SK-N-SH (cell line): ENCODE results near the gene FSIP1.

ENCODE experiments used
- CTCF ChIP-seq: fragments of 200-600 bp; sonication (generic); IDR thresholded peaks from 2 replicates; pipeline ENCODE4 v1.6.1; 2017; ENCODE audit warnings: antibody characterized with exemption, mild to moderate bottlenecking, moderate library complexity
- EZH2phosphoT487 ChIP-seq: fragments of 200-600 bp; sonication (generic); IDR thresholded peaks from 2 replicates; pipeline ENCODE4 v1.6.1; 2017; ENCODE audit warnings: low read depth, mixed run types, mild to moderate bottlenecking, antibody characterized with exemption, moderate library complexity, borderline replicate concordance
- MAX ChIP-seq: IDR thresholded peaks from 2 replicates; pipeline ENCODE4 v1.4.0; 2012; ENCODE audit warnings: low read depth
- NFIC ChIP-seq: IDR thresholded peaks from 2 replicates; pipeline ENCODE4 v1.4.0; 2012; ENCODE audit warnings: borderline replicate concordance
- NRF1 ChIP-seq: IDR thresholded peaks from 2 replicates; pipeline ENCODE4 v1.6.1; 2012; ENCODE audit warnings: low read depth, mild to moderate bottlenecking, low read length
- POLR2AphosphoS5 ChIP-seq: IDR thresholded peaks from 2 replicates; pipeline ENCODE4 v1.6.1; 2012; ENCODE audit warnings: low read depth, low read length

- TF ChIP-seq CTCF (no peak), MAX (no peak), POLR2AphosphoS5 (no peak), EZH2phosphoT487 (no peak), NFIC (no peak), NRF1 (no peak)
Observed at GRCh38 chr15:39609166-39609916, 173.3 kb downstream of the FSIP1 start.
